GM12865 (cell line): ENCODE data around the gene TMCO1.
"Not testable (repeated sequence)": the region's sequence is repeated elsewhere in the genome, so short reads cannot be mapped to it uniquely, and the experiment has no call there.

Experiments
- DNase-seq: peaks from one replicate; pipeline ENCODE4 v3.0.0; 2010; ENCODE audit warnings: low read depth
- H3K4me3 ChIP-seq: 2 replicates; pipeline ENCODE4 v1.5.1; 2011; ENCODE audit warnings: mild to moderate bottlenecking, low read depth, low read length, control low read depth
- CTCF ChIP-seq: IDR thresholded peaks from 2 replicates; pipeline ENCODE4 v1.5.1; 2011; ENCODE audit warnings: low read length, control low read depth, low read depth, inconsistent platforms; ENCODE audit not compliant: insufficient read depth; ENCODE audit errors: missing control alignments

TMCO1 gene

GRCh38 chr1:165763442-165763841 lies 5.2 kb downstream of the TMCO1 start:
- no peak for DNase-seq
- TF ChIP-seq CTCF: no peak
- no peak overlapping the region for H3K4me3 ChIP-seq

GRCh38 chr1:165762725-165763124 lies 5.9 kb downstream of the TMCO1 start:
- no peak for TF ChIP-seq CTCF
- no peak for DNase-seq
- no peak overlapping the region for H3K4me3 ChIP-seq

- DNase-seq: no peak
- no peak for TF ChIP-seq CTCF
- H3K4me3 ChIP-seq: no peak overlapping the region
These were observed 9.6 kb downstream of the TMCO1 start for GRCh38 chr1:165759095-165759494.

- no peak overlapping the region for H3K4me3 ChIP-seq
- DNase-seq: peak; percentile 19
- TF ChIP-seq CTCF: no peak
These were observed 13.2 kb downstream of the TMCO1 start for GRCh38 chr1:165755393-165756010.

GRCh38 chr1:165753934-165754333 lies 14.7 kb downstream of the TMCO1 start:
- peak; percentile 60 for DNase-seq
- TF ChIP-seq CTCF: no peak
- no peak overlapping the region for H3K4me3 ChIP-seq

GRCh38 chr1:165748550-165748949 lies 20.1 kb downstream of the TMCO1 start:
- TF ChIP-seq CTCF: no peak
- no peak for DNase-seq
- no peak overlapping the region for H3K4me3 ChIP-seq

- TF ChIP-seq CTCF: no peak
- no peak for DNase-seq
- H3K4me3 ChIP-seq: no peak overlapping the region
These were observed 20.8 kb downstream of the TMCO1 start for GRCh38 chr1:165747632-165748447.

- not testable (repeated sequence) for DNase-seq, H3K4me3 ChIP-seq
These were observed 23.8 kb downstream of the TMCO1 start for GRCh38 chr1:165744913-165745312.
